C4-2B (cell line): ENCODE results near the gene CYYR1.

Source experiments
- CTCF ChIP-seq: fragments of 450-650 bp; conservative IDR thresholded peaks from 2 replicates; pipeline ENCODE4 v1.5.1; 2017; ENCODE audit warnings: mild to moderate bottlenecking
- ZFX ChIP-seq: fragments of 450-650 bp; IDR thresholded peaks from 2 replicates; pipeline ENCODE4 v1.6.1; 2017

GRCh38 chr21:26534517-26534916, 38.6 kb downstream of the CYYR1 start:
- TF ChIP-seq CTCF (no peak), ZFX (no peak)
